Mesangial cell (primary cell): ENCODE measurements around the gene IRF2BP2. TPM values are rescaled to one million over a fixed set of nuclear protein-coding genes. Genes with fewer than 3 reads are reported as not detected.

Experiments used
- total RNA-seq: library from RNA; depleted of rRNA; stranded (reverse); fragments of >200 nt; gene quantifications from 2 replicates; pipeline ENCODE4 v1.2.3, GENCODE V29; 2015

Gene IRF2BP2
- 55.4 and 75.6 TPM in 2 replicates for total RNA-seq

GRCh38 chr1:234610061-234610665 is at the start of gene IRF2BP2:
IRF2BP2 (minus strand) TSS chr1:234610178; CDS start chr1:234609494, 684 bp downstream.

Other genes with a start within 250 kb of the IRF2BP2 start
- 11.7 and 15.3 TPM in 2 replicates for gene COA6, start 236.7 kb downstream of the IRF2BP2 start, total RNA-seq
- gene TARBP1, start 131.0 kb downstream of the IRF2BP2 start, total RNA-seq = 11.0 and 11.1 TPM in 2 replicates